Transverse colon (tissue), 4 donors: ENCODE results near the gene COMMD8. TPM values are rescaled to one million over a fixed set of nuclear protein-coding genes. Genes with fewer than 3 reads are reported as not detected.

Source experiments
- DNase-seq: peaks from one replicate; pipeline ENCODE4 v3.0.0-alpha.2; 2019
- H3K27ac ChIP-seq, 4 donors: fragments of 200-600 bp; sonication (generic); 2 replicates each; pipeline ENCODE4 v1.5.1; 2016 to 2018; ENCODE audit warnings: inconsistent platforms in 4 of 4
- H3K27me3 ChIP-seq: fragments of 200-600 bp; sonication (generic); 2 replicates; pipeline ENCODE4 v1.5.1; 2017; ENCODE audit warnings: inconsistent platforms
- H3K36me3 ChIP-seq, 4 donors: fragments of 200-600 bp; sonication (generic); 2 replicates each; pipeline ENCODE4 v1.5.1; 2017 to 2019; ENCODE audit warnings: inconsistent platforms in 4 of 4
- H3K4me1 ChIP-seq, 4 donors: fragments of 200-600 bp; sonication (generic); 2 replicates each; pipeline ENCODE4 v1.5.1; 2017 to 2020; ENCODE audit warnings: inconsistent platforms in 4 of 4
- H3K4me3 ChIP-seq, 4 donors: fragments of 200-600 bp; sonication (generic); 1 replicate in 1 of 4; 2 replicates in 3 of 4; pipeline versions ENCODE4 v1.5.1 to v1.6.1; 2017 to 2019; ENCODE audit warnings: inconsistent platforms in 4 of 4
- H3K9me3 ChIP-seq, 2 donors: fragments of 200-600 bp; sonication (generic); 2 replicates each; pipeline ENCODE4 v1.5.1; 2017 to 2019; ENCODE audit warnings: inconsistent platforms in 2 of 2
- EP300 ChIP-seq: sonication (generic); formaldehyde crosslinking; IDR thresholded peaks from one replicate; pipeline ENCODE4 v1.6.1; 2017; ENCODE audit warnings: antibody characterized with exemption, low read depth
- POLR2A ChIP-seq: fragments of 450-650 bp; IDR thresholded peaks from one replicate; pipeline ENCODE4 v1.6.1; 2016; ENCODE audit warnings: antibody characterized with exemption, mild to moderate bottlenecking, moderate library complexity
- POLR2AphosphoS5 ChIP-seq, 3 donors: sonication (generic); formaldehyde crosslinking; IDR thresholded peaks; one replicate each; pipeline ENCODE4 v1.6.1; 2016; ENCODE audit warnings: antibody characterized with exemption in 3 of 3
- WGBS, 2 donors: methylation state at CpG; one replicate each; pipeline ENCODE4 v1.1.5; 2018; ENCODE audit warnings: low coverage in 1 of 2; 5-methylcytosine and 5-hydroxymethylcytosine counted together
- in situ Hi-C, 4 donors: fragments of 200-750 bp; cut with MboI; loops; one replicate each; pipeline versions ENCODE4 v1.15.0 to v1.15.1; 2017; ENCODE audit warnings: low sequenced_read_pairs in 3 of 4, low pct_ligation_motif_present in 1 of 4, low pct_unique_long_range_greater_than_20kb in 1 of 4
- intact Hi-C: fragments of 100-400 bp; cut with DNase I; formaldehyde crosslinking; loops from one replicate; pipeline ENCODE4 v1.15.1; 2023; ENCODE audit warnings: low total_unique reads
- total RNA-seq, 4 donors: library from RNA; depleted of rRNA; stranded (reverse); fragments of >200 nt; gene quantifications; one replicate each; pipeline ENCODE4 v1.1.0, GENCODE V29; 2016
- TF ChIP-seq, protein P1 (sequence below), 5 experiments: fragments of 200-600 bp in 3 of 5; fragments of 450-650 bp in 2 of 5; sonication (generic) in 3 of 5; IDR thresholded peaks; 1 replicate in 2 of 5; 2 replicates in 3 of 5; pipeline ENCODE4 v1.5.1; 2016 to 2017; ENCODE audit warnings: antibody characterized with exemption in 5 of 5, inconsistent platforms in 3 of 5, mild to moderate bottlenecking in 2 of 5, moderate library complexity in 1 of 5

The COMMD8 gene
- total RNA-seq, 4 donors from 2014 or later = 0.80 to 20.2 (median 8.2) TPM

GRCh38 chr4:47500776-47501175 lies 37.3 kb upstream of the COMMD8 start:
- H3K27me3 ChIP-seq = no peaks in the 10 kb centered on the region
- H3K4me3 ChIP-seq = no peak overlapping the region
- DNase-seq = no peak
- no peak overlapping the region for H3K27ac ChIP-seq
- TF ChIP-seq EP300 (no peak), POLR2A (no peak), POLR2AphosphoS5 (IDR thresholded peaks at IDR 0.05) (no peak)
- TF ChIP-seq, protein P1, sequence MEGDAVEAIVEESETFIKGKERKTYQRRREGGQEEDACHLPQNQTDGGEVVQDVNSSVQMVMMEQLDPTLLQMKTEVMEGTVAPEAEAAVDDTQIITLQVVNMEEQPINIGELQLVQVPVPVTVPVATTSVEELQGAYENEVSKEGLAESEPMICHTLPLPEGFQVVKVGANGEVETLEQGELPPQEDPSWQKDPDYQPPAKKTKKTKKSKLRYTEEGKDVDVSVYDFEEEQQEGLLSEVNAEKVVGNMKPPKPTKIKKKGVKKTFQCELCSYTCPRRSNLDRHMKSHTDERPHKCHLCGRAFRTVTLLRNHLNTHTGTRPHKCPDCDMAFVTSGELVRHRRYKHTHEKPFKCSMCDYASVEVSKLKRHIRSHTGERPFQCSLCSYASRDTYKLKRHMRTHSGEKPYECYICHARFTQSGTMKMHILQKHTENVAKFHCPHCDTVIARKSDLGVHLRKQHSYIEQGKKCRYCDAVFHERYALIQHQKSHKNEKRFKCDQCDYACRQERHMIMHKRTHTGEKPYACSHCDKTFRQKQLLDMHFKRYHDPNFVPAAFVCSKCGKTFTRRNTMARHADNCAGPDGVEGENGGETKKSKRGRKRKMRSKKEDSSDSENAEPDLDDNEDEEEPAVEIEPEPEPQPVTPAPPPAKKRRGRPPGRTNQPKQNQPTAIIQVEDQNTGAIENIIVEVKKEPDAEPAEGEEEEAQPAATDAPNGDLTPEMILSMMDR (IDR thresholded peaks at IDR 0.05) = no peak
- H3K9me3 ChIP-seq = no peaks in the 10 kb centered on the region
- H3K4me1 ChIP-seq = peaks cover 0 to 11% (median 1%) of the 10 kb centered on the region in 4 donors
- WGBS, 2 donors = 60 to 65% methylated on average over 3 of the region's 3 CpGs
- in situ Hi-C loops (no loop called here), intact Hi-C loops (no loop called here)
- H3K36me3 ChIP-seq = no peaks in the 10 kb centered on the region

DNA sequence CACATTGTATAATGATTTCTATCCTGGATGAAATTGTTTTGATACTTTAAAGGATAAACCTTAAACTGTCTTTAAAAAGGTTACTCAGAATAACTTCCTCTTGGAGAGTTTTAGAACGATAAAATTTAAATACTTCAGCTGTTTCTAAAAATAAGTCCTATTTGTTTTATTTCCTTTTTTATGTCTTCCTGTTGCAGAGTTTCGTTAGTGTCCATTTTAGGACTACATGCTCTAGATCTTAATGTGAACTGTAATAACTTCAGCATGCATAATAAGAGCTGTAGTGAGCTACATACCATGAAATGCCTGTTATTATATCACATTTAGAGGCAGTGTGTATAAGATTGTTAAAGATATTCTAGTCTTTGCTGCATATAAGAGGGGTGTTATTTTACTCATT lies 36.2 kb upstream of the COMMD8 start:
- 30 to 39% methylated on average over 2 of the region's 2 CpGs for WGBS, 2 donors
- H3K4me3 ChIP-seq = no peak overlapping the region
- intact Hi-C loops = no loop called here
- in situ Hi-C loops = loop anchor here in 1 of 4 donors (25.0 kb wide), 1 partner anchor 413 kb away; the partner anchor contains the start of gene NFXL1
- no peak for DNase-seq
- peaks cover 0 to 11% (median 1%) of the 10 kb centered on the region in 4 donors for H3K4me1 ChIP-seq
- TF ChIP-seq, protein P1 (IDR thresholded peaks at IDR 0.05) = no peak
- TF ChIP-seq POLR2AphosphoS5 (IDR thresholded peaks at IDR 0.05) (no peak), EP300 (no peak), POLR2A (no peak)
- no peaks in the 10 kb centered on the region for H3K9me3 ChIP-seq
- no peaks in the 10 kb centered on the region for H3K27me3 ChIP-seq
- H3K27ac ChIP-seq = peak overlapping the region in 3 of 4 donors; percentile 16 to 33 (median 33)
- no peaks in the 10 kb centered on the region for H3K36me3 ChIP-seq

GRCh38 chr4:47498899-47499298 lies 35.4 kb upstream of the COMMD8 start:
- in situ Hi-C loops = loop anchor here in 1 of 4 donors (25.0 kb wide), 1 partner anchor 413 kb away; the partner anchor contains the start of gene NFXL1
- TF ChIP-seq POLR2AphosphoS5 (IDR thresholded peaks at IDR 0.05) (no peak), EP300 (no peak)
- Histone ChIP-seq H3K4me3 (no peak overlapping the region), H3K4me1 (peaks cover 0 to 11% (median 1%) of the 10 kb centered on the region in 4 donors), H3K9me3 (no peaks in the 10 kb centered on the region), H3K27ac (peak overlapping the region in 2 of 4 donors; percentile 16 to 33), H3K27me3 (no peaks in the 10 kb centered on the region), H3K36me3 (no peaks in the 10 kb centered on the region)
- 59 to 74% methylated on average over 6 of the region's 6 CpGs for WGBS, 2 donors
- intact Hi-C loops = no loop called here
- DNase-seq = no peak

DNA sequence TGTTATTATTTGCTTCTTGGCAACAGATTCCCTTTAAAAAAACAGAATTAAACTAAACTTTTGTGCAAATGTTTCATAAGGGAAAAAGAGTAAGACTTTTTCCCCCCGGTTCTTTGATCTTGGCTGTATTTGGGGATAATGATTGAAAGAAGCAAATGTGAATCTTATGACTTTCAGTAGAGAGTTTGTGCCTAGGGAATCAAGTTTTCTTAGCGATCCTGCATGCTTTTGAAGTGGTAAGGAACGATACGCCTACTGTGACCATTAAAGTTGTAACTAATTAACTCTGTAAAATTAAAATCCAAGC lies 30.6 kb upstream of the COMMD8 start:
- H3K27ac ChIP-seq = no peak overlapping the region
- H3K4me3 ChIP-seq = no peak overlapping the region
- H3K9me3 ChIP-seq = no peaks in the 10 kb centered on the region
- intact Hi-C loops = no loop called here
- no peaks in the 10 kb centered on the region for H3K36me3 ChIP-seq
- TF ChIP-seq POLR2A (no peak), POLR2AphosphoS5 (IDR thresholded peaks at IDR 0.05) (no peak)
- TF ChIP-seq, protein P1 (IDR thresholded peaks at IDR 0.05) = no peak
- no peak for DNase-seq
- H3K27me3 ChIP-seq = no peaks in the 10 kb centered on the region
- WGBS, 2 donors = 64 to 68% methylated on average over 4 of the region's 4 CpGs
- peaks cover 0 to 16% (median 0%) of the 10 kb centered on the region in 4 donors for H3K4me1 ChIP-seq
- in situ Hi-C loops = loop anchor here in 1 of 4 donors (25.0 kb wide), 1 partner anchor 418 kb away; the partner anchor contains the start of gene NFXL1
